Endodermal cell (in vitro differentiated cells): Measurements from ENCODE around the gene PSD. TPM values are rescaled to one million over a fixed set of nuclear protein-coding genes. Genes with fewer than 3 reads are reported as not detected.

ENCODE experiments used
- DNase-seq: peaks from one replicate; pipeline ENCODE4 v3.0.0-alpha.2; 2017
- H3K27ac ChIP-seq: 2 replicates; pipeline ENCODE4 v1.5.1; 2013; ENCODE audit warnings: mild to moderate bottlenecking, low read depth, low read length, moderate library complexity
- H3K27me3 ChIP-seq: 2 replicates; pipeline ENCODE4 v1.6.1; 2013; ENCODE audit warnings: mild to moderate bottlenecking, low read length, moderate library complexity; ENCODE audit not compliant: insufficient read depth, control insufficient read depth, poor library complexity, severe bottlenecking
- H3K36me3 ChIP-seq: 2 replicates; pipeline ENCODE4 v1.7.0; 2013; ENCODE audit warnings: mild to moderate bottlenecking, low read length, moderate library complexity; ENCODE audit not compliant: control insufficient read depth, insufficient read depth
- H3K4me1 ChIP-seq: one replicate; pipeline ENCODE4 v1.7.0; 2013; ENCODE audit warnings: low read length; ENCODE audit not compliant: control insufficient read depth, insufficient read depth
- H3K4me3 ChIP-seq: 2 replicates; pipeline ENCODE4 v1.5.1; 2013; ENCODE audit warnings: mild to moderate bottlenecking, low read length, moderate library complexity
- H3K9ac ChIP-seq: 2 replicates; pipeline ENCODE4 v1.6.1; 2013; ENCODE audit warnings: mild to moderate bottlenecking, low read length, moderate library complexity; ENCODE audit not compliant: poor library complexity, severe bottlenecking; ENCODE audit errors: extremely low read depth
- H3K9me3 ChIP-seq: 2 replicates; pipeline ENCODE4 v1.6.1; 2013; ENCODE audit warnings: mild to moderate bottlenecking, low read length, moderate library complexity; ENCODE audit not compliant: control insufficient read depth
- H3K27ac Mint-ChIP-seq: 2 replicates; pipeline ENCODE4 v1.8.0; 2020; ENCODE audit warnings: mixed read lengths
- H3K27me3 Mint-ChIP-seq: 2 replicates; pipeline ENCODE4 v1.8.0; 2021; ENCODE audit warnings: mild to moderate bottlenecking, mixed read lengths; ENCODE audit not compliant: insufficient read depth
- H3K36me3 Mint-ChIP-seq: 2 replicates; pipeline ENCODE4 v1.8.0; 2020; ENCODE audit warnings: low read depth, mixed read lengths
- H3K4me1 Mint-ChIP-seq: 2 replicates; pipeline ENCODE4 v1.8.0; 2020; ENCODE audit warnings: mixed read lengths
- H3K4me3 Mint-ChIP-seq: 2 replicates; pipeline ENCODE4 v1.8.0; 2020; ENCODE audit warnings: mild to moderate bottlenecking, moderate library complexity, mixed read lengths
- H3K9me3 Mint-ChIP-seq: 2 replicates; pipeline ENCODE4 v1.8.0; 2020; ENCODE audit warnings: mild to moderate bottlenecking, mixed read lengths
- WGBS, 2 experiments: methylation state at CpG; one replicate each; pipeline versions ENCODE4 v1.1.5 to v1.1.7; 2013; ENCODE audit warnings: missing lambda C conversion rate in 2 of 2, mixed read lengths in 1 of 2; ENCODE audit not compliant: insufficient coverage in 1 of 2, insufficient read length in 1 of 2; 5-methylcytosine and 5-hydroxymethylcytosine counted together
- total RNA-seq, 2 donors: library from RNA; stranded (reverse); fragmentation: NEBNext Ultra II Directional in 1 of 2; extraction: Animal tissue kit (Norgen Biotek cat#: 25700) in 1 of 2; gene quantifications; 2 replicates in 1 of 2; 3 replicates in 1 of 2; pipeline ENCODE4 v1.2.1, GENCODE V29; 2021
- TF ChIP-seq, protein P1 (sequence below): fragments of 200-600 bp; sonication (generic); conservative IDR thresholded peaks from 2 replicates; pipeline ENCODE4 v1.5.0; 2021; ENCODE audit warnings: antibody characterized with exemption, mild to moderate bottlenecking

The PSD gene
- total RNA-seq, 2 donors from 2014 or later: 2.8 to 8.3 TPM

DNA sequence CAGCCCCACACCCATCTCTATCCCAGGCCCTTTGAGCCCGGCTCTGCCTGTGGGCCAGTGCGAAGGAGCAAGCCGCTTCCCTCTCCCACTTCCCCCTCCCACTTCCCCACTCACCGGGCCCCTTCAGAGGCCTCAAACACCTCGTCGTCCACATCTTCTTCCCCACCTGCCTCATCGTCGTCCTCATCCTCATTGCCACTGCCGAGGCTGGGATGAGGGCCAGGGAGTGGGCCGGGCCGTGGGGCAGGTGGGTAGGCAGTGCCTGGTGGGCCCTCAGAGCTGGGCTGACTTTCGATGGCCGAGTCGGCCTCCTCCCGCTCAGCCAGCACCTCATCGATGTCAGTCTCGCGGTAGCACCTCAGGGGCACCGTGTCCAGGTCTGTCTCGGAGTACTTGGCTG, 3.8 kb downstream of the PSD start:
- Histone ChIP-seq H3K4me1 (peaks cover 4% of the 10 kb centered on the region), H3K9ac (no peak overlapping the region), H3K27ac (no peak overlapping the region), H3K4me3 (no peak overlapping the region), H3K9me3 (no peaks in the 10 kb centered on the region), H3K36me3 (no peaks in the 10 kb centered on the region), H3K27me3 (peaks cover 48% of the 10 kb centered on the region)
- TF ChIP-seq, protein P1, sequence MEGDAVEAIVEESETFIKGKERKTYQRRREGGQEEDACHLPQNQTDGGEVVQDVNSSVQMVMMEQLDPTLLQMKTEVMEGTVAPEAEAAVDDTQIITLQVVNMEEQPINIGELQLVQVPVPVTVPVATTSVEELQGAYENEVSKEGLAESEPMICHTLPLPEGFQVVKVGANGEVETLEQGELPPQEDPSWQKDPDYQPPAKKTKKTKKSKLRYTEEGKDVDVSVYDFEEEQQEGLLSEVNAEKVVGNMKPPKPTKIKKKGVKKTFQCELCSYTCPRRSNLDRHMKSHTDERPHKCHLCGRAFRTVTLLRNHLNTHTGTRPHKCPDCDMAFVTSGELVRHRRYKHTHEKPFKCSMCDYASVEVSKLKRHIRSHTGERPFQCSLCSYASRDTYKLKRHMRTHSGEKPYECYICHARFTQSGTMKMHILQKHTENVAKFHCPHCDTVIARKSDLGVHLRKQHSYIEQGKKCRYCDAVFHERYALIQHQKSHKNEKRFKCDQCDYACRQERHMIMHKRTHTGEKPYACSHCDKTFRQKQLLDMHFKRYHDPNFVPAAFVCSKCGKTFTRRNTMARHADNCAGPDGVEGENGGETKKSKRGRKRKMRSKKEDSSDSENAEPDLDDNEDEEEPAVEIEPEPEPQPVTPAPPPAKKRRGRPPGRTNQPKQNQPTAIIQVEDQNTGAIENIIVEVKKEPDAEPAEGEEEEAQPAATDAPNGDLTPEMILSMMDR: no peak
- Mint-ChIP-seq H3K9me3 (no peaks in the 10 kb centered on the region), H3K4me3 (no peak overlapping the region), H3K4me1 (peaks cover 17% of the 10 kb centered on the region), H3K27ac (no peak overlapping the region), H3K27me3 (peaks cover 58% of the 10 kb centered on the region), H3K36me3 (no peaks in the 10 kb centered on the region)
- DNase-seq: no peak
- WGBS, 2 experiments: 85 to 93% methylated on average over 6 to 20 of the region's 20 CpGs

DNA sequence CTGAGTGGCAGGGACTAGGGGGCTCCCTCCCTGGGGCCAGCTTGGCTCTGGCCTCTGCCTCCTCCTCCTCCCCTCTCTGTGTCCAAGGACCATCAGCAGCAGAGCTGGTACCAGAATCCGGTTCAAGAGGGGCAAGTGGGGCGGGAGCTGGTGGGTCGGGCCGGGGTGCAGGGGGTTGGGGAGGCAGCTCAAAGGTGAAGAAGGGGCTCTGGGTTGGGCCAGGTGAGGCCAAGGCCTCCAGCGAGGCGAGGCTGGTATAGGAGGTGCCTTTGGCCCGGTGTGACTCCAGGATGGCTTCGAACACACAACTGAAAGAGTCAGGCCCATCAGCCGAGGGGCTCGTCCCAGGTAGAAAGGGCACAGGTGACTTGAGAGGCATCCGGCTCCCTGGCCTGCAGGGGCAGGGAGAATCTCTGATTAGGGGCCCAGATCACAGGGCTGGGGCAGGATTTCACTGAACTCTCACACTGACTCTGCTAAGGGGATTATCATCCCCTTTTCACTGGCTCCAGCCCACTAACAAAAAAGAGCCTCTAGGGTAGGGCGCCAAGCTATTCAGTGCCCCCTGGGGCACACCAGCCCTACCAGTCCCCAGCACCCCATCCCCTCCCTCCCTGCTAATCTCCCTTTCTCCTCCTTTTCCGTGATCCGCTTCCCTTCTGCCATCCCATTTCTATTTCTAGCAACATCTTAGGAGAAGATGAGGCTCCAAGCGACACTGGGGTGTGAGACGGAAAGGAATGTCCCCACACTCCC, 4.6 kb downstream of the PSD start:
- Histone ChIP-seq H3K4me1 (peaks cover 2% of the 10 kb centered on the region), H3K27me3 (peaks cover 55% of the 10 kb centered on the region), H3K4me3 (no peak overlapping the region), H3K27ac (peak overlapping the region; percentile 84), H3K9me3 (no peaks in the 10 kb centered on the region), H3K36me3 (no peaks in the 10 kb centered on the region), H3K9ac (no peak overlapping the region)
- TF ChIP-seq, protein P1: no peak
- no peak for DNase-seq
- no peak overlapping the region for H3K27ac Mint-ChIP-seq
- H3K27me3 Mint-ChIP-seq: peaks cover 64% of the 10 kb centered on the region
- no peaks in the 10 kb centered on the region for H3K9me3 Mint-ChIP-seq
- H3K4me1 Mint-ChIP-seq: peaks cover 21% of the 10 kb centered on the region
- WGBS, 2 experiments: 89 to 94% methylated on average over 16 of the region's 16 CpGs
- H3K4me3 Mint-ChIP-seq: no peak overlapping the region
- H3K36me3 Mint-ChIP-seq: no peaks in the 10 kb centered on the region

DNA sequence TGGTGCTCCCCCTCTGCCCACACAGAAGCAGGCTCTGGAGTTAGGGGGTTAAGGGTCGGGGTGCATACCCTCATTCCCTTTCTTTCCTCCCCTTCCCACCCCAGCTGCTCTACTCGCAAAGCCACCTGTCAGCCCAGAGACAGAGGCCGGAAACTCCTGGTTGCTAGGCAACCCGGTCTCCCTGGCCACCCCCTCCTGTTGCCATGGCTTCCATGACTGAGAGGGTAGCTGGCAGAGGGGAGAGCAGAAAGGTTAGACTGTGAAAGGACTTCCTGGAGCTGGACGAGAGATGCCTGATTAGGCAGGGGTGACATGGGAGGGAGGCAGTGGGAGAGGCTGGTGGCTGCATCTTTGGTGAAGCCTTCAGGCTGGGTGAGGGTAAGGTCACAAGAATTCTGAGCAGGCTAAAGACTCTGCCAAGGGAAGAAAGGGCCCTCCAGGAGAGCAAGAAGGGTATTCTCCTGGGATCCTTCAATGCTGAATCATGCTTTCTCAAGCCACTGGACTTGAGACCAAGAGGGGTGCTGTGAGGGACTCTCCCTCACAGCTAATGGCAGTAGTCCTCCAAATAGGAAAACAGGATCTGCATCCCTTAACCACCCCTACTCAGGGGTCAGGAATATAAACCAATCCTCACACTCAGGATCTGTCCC, 5.4 kb downstream of the PSD start:
- DNase-seq: peak; percentile 65
- no peaks in the 10 kb centered on the region for H3K36me3 ChIP-seq
- H3K4me3 ChIP-seq: no peak overlapping the region
- H3K27ac Mint-ChIP-seq: no peak overlapping the region
- WGBS, 2 experiments: 41 to 60% methylated on average over 1 to 5 of the region's 5 CpGs
- peaks cover 68% of the 10 kb centered on the region for H3K27me3 Mint-ChIP-seq
- no peaks in the 10 kb centered on the region for H3K36me3 Mint-ChIP-seq
- H3K27me3 ChIP-seq: peaks cover 60% of the 10 kb centered on the region
- H3K4me3 Mint-ChIP-seq: no peak overlapping the region
- TF ChIP-seq, protein P1: no peak
- H3K4me1 ChIP-seq: no peaks in the 10 kb centered on the region
- H3K4me1 Mint-ChIP-seq: peaks cover 20% of the 10 kb centered on the region
- H3K9me3 Mint-ChIP-seq: no peaks in the 10 kb centered on the region
- peak overlapping the region; percentile 94 for H3K27ac ChIP-seq
- H3K9ac ChIP-seq: no peak overlapping the region
- no peaks in the 10 kb centered on the region for H3K9me3 ChIP-seq
